ENCODE data around the gene ZNF567.
"Not testable (repeated sequence)": the region's sequence is repeated elsewhere in the genome, so short reads cannot be mapped to it uniquely, and the experiment has no call there.

ZNF567 gene

GRCh38 chr19:36687214-36688056 lies at the start of gene ZNF567:
Gene ZNF567, plus strand, starts transcription at chr19:36687612. Its CDS starts 7,256 bp downstream, at chr19:36694868.
- DNase-seq (ENCODE audit: low spot score): peak; percentile 97

- DNase-seq (ENCODE audit: low spot score): peak; percentile 74
Measured at GRCh38 chr19:36638862-36639510, 48.4 kb upstream of the ZNF567 start.

DNA sequence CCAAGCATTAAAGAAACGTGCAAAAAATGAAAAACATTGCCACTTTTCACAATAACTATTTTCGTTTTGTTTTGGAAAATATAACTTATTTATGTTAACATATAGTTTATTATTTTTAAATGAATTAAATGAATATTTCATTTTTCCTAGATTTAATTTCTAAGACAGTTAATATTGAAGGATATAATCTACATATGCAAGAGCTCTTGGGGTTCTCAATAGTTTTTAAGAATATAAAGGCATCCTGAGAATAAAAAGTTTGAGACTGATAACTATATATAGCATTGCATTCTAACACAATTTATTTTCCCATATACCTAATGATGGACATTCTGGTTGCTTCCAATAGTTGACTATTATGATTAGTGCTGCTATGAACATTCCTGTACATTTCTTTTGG lies 40.7 kb upstream of the ZNF567 start:
- DNase-seq (ENCODE audit: low spot score): no peak

GRCh38 chr19:36652958-36653357 lies 34.5 kb upstream of the ZNF567 start:
- no peak for DNase-seq (ENCODE audit: low spot score)

GRCh38 chr19:36665832-36666231 lies 21.6 kb upstream of the ZNF567 start:
- DNase-seq (ENCODE audit: low spot score): no peak

- no peak for DNase-seq (ENCODE audit: low spot score)
Measured at GRCh38 chr19:36668646-36669045, 18.8 kb upstream of the ZNF567 start.

- no peak for DNase-seq (ENCODE audit: low spot score)
Measured at GRCh38 chr19:36672368-36672767, 15.0 kb upstream of the ZNF567 start.

- DNase-seq (ENCODE audit: low spot score): no peak
Measured at GRCh38 chr19:36674201-36674600, 13.2 kb upstream of the ZNF567 start.

DNA sequence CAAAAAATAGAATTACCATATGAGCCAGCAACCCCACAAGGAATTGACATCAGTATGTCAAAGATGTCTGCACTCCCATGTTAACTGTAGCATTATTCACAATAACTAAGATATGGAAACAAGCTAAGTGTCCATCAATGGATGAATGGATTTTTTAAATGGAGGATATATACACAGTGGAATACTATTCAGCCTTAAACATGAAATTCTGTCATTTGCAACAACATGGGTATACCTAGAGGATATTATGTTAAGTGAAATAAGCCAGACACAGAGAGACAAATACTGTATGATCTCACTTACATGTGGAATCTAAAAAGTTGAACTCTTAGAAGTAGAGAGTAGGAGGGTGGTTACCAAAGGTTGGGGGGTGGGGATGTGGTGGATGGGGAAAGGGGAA lies 8.0 kb upstream of the ZNF567 start:
- DNase-seq (ENCODE audit: low spot score): no peak

DNA sequence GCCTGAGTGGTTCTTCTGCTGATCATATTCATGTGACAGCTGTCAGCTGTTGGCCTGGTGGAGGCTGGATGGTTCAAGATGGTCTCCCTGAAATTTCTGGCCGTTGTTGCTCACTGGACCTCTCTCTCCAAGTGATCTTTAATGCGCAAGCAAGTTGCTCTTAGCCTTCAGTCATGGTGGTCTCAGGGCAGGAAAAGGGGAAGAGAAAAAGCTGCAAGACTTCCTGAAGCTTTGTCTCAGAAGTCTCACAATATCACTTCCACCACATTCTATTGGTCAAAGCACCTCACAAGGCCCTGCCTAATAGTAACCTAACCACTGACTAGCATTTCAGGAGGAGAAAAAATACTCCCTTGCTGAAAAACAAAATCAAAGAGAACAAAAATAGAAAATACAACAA lies 1.6 kb upstream of the ZNF567 start:
- DNase-seq (ENCODE audit: low spot score): no peak

DNA sequence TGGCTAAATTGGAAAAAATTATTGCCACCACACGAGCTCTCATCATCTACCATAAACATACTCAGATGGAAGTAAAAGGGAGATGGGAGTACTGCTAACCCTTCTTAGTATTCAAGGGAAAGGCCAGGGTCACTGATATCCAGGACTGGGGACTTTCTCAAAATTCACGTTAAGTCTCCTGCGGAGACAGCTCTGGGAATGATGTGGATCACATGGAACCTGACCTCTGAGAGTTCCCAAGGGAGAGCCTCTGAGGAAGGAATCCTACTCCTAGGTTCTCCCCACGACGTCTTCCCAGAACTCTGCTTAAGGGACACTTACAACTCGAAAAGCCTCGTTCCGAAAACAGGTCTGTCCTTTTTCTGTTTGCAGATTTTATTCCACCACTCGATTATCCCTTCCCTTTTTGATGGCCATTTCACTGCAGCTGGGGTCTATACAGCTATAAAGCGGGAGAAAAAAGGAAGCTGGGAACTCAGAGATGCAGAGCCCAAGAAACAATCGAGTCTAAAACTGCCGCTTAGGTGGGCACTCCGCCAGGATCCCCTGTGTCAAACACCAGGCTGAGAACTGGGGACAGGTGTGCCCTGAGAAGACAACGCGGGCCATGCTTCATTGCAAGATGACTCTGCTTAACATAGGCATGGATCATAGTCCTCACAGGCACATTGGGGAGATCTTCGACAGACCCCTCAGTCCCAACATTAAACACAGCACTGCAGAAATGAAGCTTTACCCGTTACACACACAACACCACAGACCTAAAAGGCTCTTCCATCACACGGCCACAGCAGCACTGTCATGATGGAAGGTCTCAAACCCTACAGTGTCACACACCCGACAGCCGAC lies 823 bp upstream of the ZNF567 start:
- DNase-seq (ENCODE audit: low spot score): peak; percentile 33

DNA sequence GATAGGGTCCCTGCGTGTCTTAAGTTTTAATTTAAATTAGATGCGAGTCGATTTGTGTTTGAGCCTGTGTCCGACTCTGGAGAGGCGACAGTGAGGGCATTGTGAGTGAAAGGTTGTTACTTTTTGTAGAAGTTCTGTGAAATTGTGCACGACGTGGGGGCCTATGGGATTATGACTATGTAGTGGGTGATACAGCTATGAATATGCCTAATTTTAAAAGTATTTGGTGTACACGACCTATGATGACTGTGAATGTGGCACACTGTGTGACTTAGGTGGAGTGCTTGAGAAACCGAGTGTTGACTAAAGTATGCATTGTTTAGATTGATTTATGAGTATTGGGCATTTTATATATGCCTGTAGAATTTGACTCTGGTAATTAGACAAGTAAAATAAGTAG lies 646 bp downstream of the ZNF567 start:
- peak; percentile 61 for DNase-seq (ENCODE audit: low spot score)

- no peak for DNase-seq (ENCODE audit: low spot score)
Measured at GRCh38 chr19:36707134-36707533, 19.7 kb downstream of the ZNF567 start.

DNA sequence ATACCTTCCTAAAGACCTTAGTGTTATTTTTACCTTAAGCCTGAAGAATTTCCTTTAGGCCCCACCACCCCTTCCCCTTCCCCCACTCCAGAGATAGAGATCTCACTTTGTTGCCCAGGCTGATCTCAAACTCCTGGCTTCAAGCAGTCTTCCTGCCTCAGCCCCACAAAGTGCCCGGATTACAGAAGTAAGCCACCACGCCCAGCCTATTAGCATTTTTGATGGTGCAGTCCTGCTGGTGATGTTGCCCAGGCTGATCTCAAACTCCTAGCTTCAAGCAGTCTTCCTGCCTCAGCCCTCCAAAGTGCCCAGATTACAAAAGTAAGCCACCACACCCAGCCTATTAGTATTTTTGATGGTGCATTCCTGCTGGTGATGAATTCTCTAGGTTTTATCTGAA lies 22.0 kb downstream of the ZNF567 start:
- no peak for DNase-seq (ENCODE audit: low spot score)

GRCh38 chr19:36719687-36720556 lies 32.5 kb downstream of the ZNF567 start:
- DNase-seq (ENCODE audit: low spot score): no peak

GRCh38 chr19:36736166-36736565 lies 48.8 kb downstream of the ZNF567 start:
- not testable (repeated sequence) for DNase-seq (ENCODE audit: low spot score)

GRCh38 chr19:36745870-36746269 lies 58.5 kb downstream of the ZNF567 start:
- DNase-seq (ENCODE audit: low spot score): peak; percentile 70

GRCh38 chr19:36747750-36748149 lies 60.3 kb downstream of the ZNF567 start:
- peak; percentile 49 for DNase-seq (ENCODE audit: low spot score)

GRCh38 chr19:36748431-36749275 lies 61.2 kb downstream of the ZNF567 start:
- no peak for DNase-seq (ENCODE audit: low spot score)

GRCh38 chr19:36749613-36750012 lies 62.2 kb downstream of the ZNF567 start:
- not testable (repeated sequence) for DNase-seq (ENCODE audit: low spot score)

All from RKO (cell line).